ENCODE data around the gene GCLM.

The GCLM gene

DNA sequence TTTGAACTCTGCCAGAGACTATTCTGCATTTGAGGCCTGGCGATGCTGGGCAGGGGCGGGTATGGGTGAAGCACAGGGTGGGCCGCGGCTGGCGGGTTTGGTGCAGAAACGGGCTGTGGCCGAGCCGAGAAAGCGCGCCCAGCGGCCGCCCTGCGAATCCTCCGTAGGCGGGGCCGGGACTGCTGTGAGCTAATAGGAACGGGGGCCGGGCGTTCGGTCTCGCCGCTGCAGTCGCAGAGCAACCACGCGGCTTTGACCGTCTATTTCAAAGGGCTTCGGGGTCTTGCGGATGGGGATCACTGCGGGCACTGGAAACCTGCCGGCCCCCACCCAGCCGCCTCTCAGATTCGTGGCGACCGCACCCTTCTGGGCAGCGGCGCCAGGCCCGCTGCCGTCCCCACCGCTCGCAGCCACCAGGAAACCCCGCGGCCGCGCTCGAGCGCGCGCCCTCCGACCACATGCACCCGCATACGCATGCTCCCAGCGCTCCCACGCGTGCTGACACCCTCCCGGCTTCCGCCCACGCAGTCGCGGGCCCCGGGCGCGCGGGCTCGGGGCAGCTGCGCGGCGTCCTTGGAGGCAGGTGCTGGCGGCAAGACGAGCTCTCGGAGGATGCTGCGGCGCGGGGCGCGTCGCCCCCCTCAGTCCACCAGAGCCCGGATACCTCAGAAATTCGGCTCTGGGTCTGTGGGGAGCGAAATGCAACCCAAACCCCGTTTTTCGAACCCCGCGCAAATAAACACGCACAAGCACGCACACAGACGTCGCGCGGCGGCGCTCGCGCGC lies 62.8 kb downstream of the GCLM start:
- DNase-seq, result peak; percentile 86

DNA sequence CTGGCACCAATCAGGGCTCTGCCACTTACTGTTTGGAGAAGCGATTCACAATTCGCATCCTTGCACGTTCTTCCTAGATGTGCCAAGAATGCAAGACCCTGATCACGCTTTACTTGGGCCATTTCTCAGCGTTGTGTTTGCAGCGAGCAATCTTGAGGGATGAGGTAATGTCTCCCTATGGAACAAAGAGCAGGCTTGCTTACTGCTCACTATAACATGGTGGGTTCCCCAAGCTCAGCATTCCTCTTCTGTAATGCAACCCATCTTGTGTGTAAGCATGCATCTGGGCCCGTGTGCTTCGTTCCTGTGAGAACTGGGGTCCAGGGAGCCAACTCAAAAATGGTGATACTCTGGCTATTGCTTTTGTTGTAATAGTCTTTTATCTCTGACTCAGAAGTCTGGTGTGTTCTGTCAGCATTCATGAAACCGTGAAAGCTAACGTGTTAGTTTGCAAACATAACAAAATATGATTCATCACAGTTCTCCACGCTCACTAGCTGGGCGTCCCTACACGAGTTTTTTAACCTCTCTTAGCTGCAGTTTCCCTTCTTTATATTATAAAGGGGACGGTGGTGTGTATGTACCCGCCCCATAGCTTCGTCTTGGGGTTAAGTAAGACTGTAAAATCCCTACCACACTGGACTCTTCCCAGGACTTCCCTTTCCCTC lies 63.6 kb downstream of the GCLM start:
- DNase-seq, result peak; percentile 79

DNA sequence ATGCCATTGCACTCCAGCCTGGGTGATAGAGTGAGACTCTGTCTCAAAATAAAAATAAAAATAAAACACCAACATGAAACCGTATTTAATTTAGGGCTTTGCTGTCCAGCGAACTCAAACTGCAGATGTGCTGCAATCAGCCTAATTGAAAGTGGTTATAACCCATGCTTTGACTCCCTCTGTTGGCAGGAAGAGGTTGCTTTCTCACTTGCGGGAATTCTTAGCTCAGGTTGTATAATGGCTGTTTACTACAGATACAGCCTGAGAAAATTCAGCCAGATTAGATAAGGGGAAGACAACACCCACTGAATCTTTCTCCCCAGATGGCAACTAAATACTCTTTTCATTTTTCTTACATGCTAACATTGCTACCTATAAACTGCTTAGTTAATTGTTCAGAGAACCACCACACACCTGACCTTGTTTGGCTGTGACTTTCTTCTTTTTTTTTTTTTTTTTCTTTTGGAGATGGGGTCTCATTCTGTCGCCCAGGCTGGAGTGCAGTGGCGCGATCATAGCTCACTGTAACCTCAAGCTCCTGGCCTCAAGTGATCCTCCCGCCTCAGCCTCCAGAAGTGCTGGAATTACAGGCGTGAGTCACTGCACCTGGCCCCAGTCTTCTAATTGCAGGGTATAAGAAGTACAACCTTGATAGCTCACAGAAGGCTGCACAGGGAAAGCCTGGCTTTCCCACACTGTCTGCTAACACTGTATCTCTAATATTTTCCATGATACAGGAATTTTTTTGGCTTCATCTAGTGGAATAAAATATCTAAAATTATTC lies 64.8 kb downstream of the GCLM start:
- DNase-seq, result peak; percentile 76

DNA sequence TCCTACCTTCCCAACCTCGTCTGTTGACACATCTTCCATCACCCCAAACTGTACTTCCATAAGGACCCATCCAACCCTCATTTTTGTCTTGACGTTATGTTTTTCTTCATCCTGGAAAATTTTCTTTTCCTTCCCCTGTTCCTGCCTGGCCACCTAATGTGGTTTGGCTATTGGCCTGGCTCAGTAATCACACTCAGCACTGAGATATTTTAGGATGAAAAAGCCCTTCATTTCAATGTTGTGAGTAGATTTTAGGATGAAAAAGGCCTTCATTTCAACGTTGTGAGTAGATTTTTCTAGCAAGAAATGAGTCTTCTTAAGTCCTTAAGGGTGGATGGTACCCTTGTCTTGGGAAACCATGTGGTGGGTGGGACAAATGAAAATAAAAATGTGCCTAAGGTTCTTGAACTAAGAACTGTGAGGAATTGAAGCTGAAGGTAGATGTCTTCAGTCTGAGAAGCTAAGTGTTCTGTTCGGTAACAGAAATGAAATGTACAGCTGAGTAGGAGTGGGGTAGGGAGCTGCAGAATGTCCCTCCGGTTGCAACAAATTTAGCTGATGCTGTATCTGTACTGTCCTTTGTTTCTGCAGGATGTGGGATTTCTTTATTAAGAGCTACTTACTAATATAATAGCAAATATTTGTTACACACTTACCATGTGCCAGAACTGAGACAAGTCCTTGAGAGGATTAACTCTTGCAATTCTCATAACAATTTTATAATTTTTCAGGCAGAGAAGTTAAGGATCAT lies 66.3 kb downstream of the GCLM start:
- no peak for DNase-seq

DNA sequence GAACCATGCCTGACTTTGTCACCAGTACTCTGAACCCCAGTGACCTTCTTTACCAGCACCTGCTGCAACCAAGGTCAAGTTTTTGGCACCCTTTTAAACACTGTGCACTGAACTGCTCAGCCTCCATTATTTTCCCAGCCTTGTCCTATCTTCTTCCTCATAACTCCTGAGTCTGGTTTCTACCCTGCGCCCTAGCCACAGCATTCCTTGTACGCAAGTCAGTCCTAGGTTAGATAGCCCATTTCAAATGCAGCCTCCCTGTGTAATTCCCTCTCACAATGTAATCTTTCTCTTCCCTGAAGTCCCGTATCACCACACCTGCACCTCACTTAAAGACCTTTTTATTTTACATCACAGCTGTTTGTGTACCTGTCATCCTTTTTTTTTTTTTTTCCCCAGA lies 67.5 kb downstream of the GCLM start:
- no peak for DNase-seq

DNA sequence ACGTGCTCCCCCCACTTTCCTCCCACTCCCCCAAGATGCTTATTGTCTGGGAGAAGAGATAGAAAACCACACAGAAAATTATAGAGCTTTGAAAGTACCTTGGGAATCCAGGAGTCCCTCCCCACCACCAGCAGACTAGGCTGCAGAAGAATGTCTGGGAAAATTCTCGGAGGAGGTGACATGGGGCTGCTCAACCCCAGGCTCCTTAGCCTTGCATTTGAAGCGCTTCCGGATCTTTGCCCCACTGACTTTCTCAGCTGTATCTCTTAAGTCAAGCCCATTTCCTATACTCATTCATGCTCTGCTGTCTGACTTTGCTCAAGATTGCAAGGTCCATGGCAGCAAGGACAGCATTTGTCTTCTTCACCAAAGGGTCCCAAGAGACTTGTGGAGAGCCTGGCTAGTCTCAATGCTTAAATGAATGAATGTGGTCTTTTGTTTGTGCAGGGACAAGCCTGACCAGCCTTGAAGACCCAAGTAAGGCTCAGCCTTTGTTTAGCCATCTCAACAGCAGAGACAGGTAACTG lies 68.2 kb downstream of the GCLM start:
- no peak for DNase-seq

DNA sequence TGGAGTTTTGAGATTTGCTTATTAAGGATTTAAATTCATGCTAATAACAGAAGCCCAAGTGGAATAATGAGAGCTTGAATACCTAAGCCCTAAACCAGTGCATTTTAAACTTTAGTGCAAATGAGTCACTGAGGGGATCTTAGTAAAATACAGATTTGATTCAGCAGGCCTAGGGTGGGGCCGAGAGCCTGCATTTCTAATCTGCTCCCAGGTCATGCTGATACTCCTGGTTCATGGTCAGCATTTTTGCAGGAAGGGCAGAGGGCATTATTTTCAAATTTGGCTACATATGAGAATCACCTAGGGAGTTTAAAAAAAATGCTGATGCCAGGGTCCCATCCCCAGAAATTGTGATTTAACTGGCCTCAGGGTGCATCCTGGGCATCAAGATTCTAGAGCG lies 69.5 kb downstream of the GCLM start:
- no peak for DNase-seq

DNA sequence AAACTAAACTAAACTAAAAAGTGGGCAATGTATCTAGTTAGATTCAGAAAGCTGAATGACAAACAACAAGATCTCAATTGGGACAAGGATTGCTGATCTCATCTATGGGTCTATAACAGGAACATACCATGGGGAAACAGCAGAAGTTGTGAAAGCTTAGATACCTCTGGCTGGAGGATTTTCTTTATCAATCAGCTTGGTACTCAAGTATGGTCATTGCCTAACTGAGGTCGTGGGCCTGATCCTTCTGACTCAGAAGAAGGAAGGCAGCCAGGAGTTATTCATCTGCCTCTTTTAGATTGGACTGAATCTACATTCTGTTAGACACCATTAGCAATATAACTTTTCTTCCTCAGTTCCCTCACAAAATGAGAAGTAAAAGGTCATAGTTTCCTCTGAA lies 69.9 kb downstream of the GCLM start:
- DNase-seq, result no peak

DNA sequence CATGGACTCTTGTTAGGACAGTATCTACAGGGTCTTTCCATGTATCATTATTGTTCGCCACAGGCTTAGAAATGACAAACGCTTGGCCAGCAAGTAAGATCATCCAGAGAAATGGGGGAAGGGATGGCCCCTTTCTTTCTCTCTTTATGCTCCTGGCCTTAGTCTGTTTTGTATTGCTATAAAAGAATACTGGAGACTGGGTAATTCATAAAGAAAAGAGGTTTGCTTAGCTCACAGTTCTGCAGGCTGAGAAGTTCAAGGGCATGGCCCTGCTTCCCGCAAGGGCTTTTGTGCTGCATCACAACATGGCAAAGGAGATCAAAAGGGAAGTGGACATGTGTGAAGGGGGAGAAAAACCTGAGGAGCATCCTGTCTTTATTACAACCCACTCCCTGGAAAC lies 71.3 kb downstream of the GCLM start:
- DNase-seq, result no peak

All from NCI-H446 treated with DMSO at 0.1 percent for 48 hours (cell line).